Measurements from ENCODE around the gene FOXP3.

Gene FOXP3

GRCh38 chrX:49214416-49214815 lies 50.1 kb downstream of the FOXP3 start:
- no peak for DNase-seq (ENCODE audit: low read depth in 2 of 2)

- DNase-seq (ENCODE audit: low read depth in 2 of 2) = no peak
Observed at GRCh38 chrX:49212861-49213260, 51.6 kb downstream of the FOXP3 start.

- no peak for DNase-seq (ENCODE audit: low read depth in 2 of 2)
Observed at GRCh38 chrX:49212209-49212608, 52.3 kb downstream of the FOXP3 start.

- no peak for DNase-seq (ENCODE audit: low read depth in 2 of 2)
Observed at GRCh38 chrX:49211074-49211473, 53.4 kb downstream of the FOXP3 start.

GRCh38 chrX:49210406-49210805 lies 54.1 kb downstream of the FOXP3 start:
- DNase-seq (ENCODE audit: low read depth in 2 of 2) = no peak

GRCh38 chrX:49209434-49210251 lies 54.9 kb downstream of the FOXP3 start:
- no peak for DNase-seq (ENCODE audit: low read depth in 2 of 2)

- no peak for DNase-seq (ENCODE audit: low read depth in 2 of 2)
Observed at GRCh38 chrX:49208399-49208798, 56.1 kb downstream of the FOXP3 start.

GRCh38 chrX:49206543-49206942 lies 58.0 kb downstream of the FOXP3 start:
- no peak for DNase-seq (ENCODE audit: low read depth in 2 of 2)

GRCh38 chrX:49205443-49205842 lies 59.1 kb downstream of the FOXP3 start:
- no peak for DNase-seq (ENCODE audit: low read depth in 2 of 2)

GRCh38 chrX:49204709-49205108 lies 59.8 kb downstream of the FOXP3 start:
- no peak for DNase-seq (ENCODE audit: low read depth in 2 of 2)

- no peak for DNase-seq (ENCODE audit: low read depth in 2 of 2)
Observed at GRCh38 chrX:49204017-49204416, 60.5 kb downstream of the FOXP3 start.

- no peak for DNase-seq (ENCODE audit: low read depth in 2 of 2)
Observed at GRCh38 chrX:49203536-49203935, 61.0 kb downstream of the FOXP3 start.

- DNase-seq (ENCODE audit: low read depth in 2 of 2) = no peak
Observed at GRCh38 chrX:49202022-49202421, 62.5 kb downstream of the FOXP3 start.

Measured in stimulated activated CD8-positive, alpha-beta memory T cell treated with anti-CD3 and anti-CD28 coated beads, Interleukin-15, amount 100 ng/mL, for 4 hours (primary cell).